GM20431 (cell line): ENCODE measurements around the gene ME1.
"Not testable (repeated sequence)": the region's sequence is repeated elsewhere in the genome, so short reads cannot be mapped to it uniquely, and the experiment has no call there.

ENCODE experiments used
- in situ Hi-C: fragments of 300-500 bp; cut with MseI, MboI; formaldehyde crosslinking; loops from one replicate; pipeline ENCODE4 v1.15.0; 2020; ENCODE audit warnings: low sequenced_read_pairs; ENCODE audit not compliant: unreplicated experiment

The ME1 gene

GRCh38 chr6:83365931-83366330 lies 64.9 kb downstream of the ME1 start:
- in situ Hi-C loops = no loop called here

DNA sequence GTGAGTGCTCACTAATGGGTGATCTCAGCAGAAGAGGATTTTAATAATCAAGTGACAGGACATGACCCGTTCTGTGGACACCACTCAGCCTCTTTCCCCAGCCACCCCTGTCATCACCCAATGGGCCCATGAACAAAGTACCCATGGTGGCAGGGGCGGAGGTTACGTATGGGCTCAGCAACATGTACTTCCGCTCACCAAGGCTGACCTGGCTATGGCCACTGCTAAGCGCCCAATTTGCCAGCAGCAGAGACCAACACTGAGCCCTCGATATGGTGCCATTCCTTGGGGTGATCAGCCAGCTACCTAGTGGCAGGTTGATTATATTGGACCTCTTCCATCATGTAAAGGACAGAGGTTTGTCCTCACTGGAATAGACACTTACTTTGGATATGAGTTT lies 68.5 kb downstream of the ME1 start:
- in situ Hi-C loops = not testable (repeated sequence)

GRCh38 chr6:83359638-83360037 lies 71.2 kb downstream of the ME1 start:
- in situ Hi-C loops = no loop called here

DNA sequence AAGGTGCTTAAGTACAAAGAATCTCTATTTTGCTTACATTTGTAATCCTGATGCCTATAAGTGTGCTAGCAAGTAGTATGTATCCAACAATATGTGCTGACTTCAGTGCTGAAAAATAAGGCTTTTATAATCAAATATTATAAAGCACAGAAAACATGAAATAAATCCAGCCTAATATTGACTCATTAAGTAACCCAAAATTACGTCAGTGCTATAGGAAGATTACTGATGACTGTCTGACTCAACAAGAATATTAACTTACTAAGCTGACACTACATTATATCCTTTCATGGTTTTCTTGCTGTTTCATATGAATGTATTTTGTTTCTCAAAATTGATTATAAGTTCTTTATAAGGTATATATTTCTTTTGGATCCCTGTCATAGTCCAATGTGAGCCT lies 76.1 kb downstream of the ME1 start:
- in situ Hi-C loops = no loop called here

GRCh38 chr6:83352424-83353061 lies 78.3 kb downstream of the ME1 start:
- in situ Hi-C loops = no loop called here

DNA sequence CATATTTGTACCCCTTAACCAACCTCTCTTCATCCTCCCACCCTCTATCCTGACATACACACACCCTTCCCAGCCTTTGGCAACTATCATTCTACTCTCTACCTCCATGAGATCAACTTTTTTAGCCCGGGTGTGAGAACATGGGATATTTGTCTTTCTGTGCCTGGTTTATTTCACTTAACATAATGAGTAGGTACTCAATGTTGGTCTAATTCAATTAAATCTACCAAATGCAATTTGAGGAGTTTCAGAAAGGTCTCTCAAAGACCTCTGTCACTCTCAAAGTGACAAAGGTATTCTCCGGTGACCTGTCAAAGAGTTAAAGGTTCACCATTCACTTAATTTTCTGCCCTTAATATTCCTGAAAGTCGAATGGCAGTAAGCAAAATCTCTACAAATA lies 87.7 kb downstream of the ME1 start:
- in situ Hi-C loops = no loop called here

DNA sequence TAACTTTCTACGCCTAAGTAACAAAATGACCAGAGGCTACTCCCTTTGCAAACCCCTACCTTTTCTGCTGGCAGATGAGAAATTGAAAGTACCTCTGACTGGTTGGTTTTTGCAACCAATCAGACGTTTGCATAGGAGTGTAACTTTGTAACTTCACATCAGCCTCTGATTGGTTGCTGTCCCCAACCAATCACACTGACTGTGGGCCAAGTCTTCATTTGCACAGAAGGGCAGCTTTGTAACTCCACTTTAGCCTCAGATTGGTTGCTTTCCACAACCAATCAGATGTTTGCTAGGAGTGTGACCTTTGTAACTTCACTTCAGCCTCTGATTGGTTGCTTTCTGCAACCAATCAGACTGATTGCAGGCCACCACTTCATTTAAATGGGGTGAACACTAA lies 89.1 kb downstream of the ME1 start:
- in situ Hi-C loops = no loop called here

DNA sequence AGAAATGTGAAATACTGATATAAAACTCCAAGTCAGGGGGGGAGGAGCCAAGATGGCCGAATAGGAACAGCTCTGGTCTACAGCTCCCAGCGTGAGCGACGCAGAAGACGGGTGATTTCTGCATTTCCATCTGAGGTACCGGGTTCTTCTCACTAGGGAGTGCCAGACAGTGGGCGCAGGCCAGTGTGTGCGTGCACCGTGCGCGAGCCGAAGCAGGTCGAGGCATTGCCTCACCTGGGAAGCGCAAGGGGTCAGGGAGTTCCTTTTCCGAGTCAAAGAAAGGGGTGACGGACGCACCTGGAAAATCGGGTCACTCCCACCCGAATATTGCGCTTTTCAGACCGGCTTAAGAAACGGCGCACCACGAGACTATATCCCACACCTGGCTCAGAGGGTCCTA lies 96.9 kb downstream of the ME1 start:
- in situ Hi-C loops = not testable (repeated sequence)

DNA sequence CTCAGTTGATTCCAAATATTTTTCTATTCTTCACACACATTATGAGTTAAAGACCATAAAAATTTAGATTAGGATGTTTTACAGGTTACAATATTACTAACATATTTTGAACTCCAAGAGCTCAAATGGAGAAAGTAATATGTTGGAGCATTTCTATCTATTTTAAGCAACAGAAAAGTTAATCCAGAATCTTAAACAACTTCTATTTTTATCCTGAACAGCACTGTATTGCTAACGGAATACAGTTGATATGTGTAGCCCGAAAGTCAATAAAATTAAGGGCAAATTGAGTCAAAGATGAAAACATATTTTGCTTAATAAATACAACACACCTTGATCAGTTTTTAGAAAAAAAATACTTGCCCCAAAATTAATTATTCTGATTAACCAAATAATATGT lies 97.4 kb downstream of the ME1 start:
- in situ Hi-C loops = no loop called here

- in situ Hi-C loops = no loop called here
These were observed 116.2 kb downstream of the ME1 start for GRCh38 chr6:83314693-83315092.

DNA sequence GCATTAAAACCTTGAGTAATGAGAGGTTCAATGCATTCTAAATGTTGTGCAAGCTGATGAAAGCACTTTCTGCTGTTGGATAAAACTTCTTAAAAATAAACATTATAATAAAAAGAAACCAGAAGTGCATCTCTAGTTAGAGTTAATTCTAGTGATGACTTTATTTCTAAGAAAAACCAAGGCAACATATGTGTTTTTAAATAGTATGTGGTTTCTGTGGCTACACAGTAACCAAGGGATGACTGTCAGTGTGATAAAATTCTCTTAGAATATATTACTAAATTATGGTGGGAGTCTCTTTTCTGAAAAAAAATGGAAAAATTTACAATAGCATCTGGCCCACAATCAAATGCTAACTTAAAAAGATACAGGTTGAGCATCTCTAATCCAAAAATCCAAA lies 117.0 kb downstream of the ME1 start:
- in situ Hi-C loops = no loop called here

GRCh38 chr6:83311231-83311630 lies 119.6 kb downstream of the ME1 start:
- in situ Hi-C loops = no loop called here

DNA sequence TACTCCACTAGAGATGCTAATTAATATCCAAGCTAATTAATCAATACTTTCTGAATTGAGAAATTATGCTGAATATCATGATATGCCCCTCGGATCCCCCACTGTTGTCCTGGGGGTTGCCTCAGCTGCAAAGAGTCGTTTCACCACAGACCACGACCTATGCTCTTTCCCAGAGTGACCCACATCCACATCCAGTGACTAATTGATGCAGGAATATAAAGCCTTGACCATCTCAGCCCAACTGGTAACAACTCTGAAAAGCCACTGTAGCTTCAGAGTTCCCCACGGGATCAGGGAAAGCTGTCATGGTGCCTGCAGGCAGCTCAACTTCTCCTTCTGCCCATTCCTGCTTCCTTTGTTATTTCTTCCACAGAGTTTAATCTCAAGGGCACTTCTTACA lies 120.8 kb downstream of the ME1 start:
- in situ Hi-C loops = no loop called here

- in situ Hi-C loops = no loop called here
These were observed 121.5 kb downstream of the ME1 start for GRCh38 chr6:83309344-83309743.

- in situ Hi-C loops = no loop called here
These were observed 122.0 kb downstream of the ME1 start for GRCh38 chr6:83308833-83309232.

- in situ Hi-C loops = no loop called here
These were observed 123.0 kb downstream of the ME1 start for GRCh38 chr6:83307849-83308248.

DNA sequence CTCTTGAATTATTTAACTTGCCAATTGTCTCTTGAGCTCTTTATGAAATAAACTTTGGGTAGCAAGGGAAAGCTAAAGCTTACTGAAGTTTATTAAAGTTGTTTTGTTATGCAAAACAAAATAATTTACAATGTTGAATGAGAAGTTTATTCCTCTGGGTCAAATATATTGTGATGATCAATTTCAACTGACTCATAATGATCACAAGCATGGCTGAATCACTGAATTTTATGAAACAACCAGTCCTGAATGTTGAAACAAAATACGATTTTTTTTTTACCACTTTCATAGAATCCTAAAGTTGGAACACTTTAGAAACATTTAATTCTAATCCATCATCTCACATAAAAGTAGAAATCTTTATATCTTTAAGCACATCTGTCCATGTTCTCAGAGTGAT lies 127.4 kb downstream of the ME1 start:
- in situ Hi-C loops = no loop called here

- in situ Hi-C loops = no loop called here
These were observed 136.2 kb downstream of the ME1 start for GRCh38 chr6:83294676-83295075.

DNA sequence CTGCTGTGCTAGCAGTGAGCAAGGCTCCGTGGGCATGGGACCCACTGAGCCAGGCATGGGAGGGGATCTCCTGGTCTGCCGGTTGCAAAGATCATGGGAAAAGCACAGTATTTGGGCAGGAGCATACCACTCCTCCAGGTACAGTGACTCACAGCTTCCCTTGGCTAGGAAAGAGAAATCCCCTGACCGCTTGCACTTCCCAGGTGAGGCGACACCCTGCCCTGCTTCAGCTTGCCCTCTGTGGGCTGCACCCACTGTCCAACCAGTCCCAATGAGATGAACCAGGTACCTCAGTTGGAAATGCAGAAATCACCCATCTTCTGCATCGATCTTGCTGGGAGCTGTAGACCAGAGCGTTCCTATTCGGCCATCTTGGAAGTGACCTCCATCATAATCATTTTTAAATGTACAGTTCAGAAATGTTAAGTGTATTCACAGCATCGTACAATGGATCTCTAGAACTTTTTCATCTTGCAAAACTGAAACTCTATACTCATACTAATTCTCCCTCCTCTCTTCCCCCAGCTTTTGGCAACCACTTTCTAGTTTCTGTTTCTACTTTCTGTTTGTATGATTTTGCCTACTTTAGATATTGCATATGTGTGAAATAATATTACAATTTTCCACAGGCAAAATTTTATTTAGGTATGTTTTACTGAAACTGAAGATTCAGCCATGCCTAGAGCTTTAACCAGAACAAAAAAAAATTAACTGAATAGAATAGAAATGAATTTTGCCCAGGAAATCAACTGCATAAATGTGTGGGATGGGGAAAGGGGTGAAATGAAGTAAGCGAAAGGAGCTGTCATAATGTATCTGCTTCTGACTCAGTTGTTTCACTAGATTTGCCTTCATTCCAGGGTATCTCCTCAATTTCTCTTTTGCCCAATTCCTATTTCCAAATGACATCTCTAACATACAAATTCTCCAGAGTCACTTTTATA lies 137.7 kb downstream of the ME1 start:
- in situ Hi-C loops = no loop called here

DNA sequence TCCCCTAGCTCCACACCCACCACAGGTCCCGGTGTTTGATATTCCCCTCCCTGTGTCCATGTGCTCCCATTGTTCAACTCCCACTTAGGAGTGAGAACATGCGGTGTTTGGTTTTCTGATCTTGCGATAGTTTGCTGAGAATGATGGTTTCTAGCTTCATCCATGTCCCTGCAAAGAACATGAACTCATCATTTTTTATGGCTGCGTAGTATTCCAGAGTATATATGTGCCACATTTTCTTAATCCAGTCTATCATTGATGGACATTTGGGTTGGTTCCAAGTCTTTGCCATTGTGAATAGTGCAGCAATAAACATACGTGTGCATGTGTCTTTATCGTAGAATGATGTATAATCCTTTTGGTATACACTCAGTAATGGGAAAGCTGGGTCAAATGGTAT lies 143.6 kb downstream of the ME1 start:
- in situ Hi-C loops = not testable (repeated sequence)

DNA sequence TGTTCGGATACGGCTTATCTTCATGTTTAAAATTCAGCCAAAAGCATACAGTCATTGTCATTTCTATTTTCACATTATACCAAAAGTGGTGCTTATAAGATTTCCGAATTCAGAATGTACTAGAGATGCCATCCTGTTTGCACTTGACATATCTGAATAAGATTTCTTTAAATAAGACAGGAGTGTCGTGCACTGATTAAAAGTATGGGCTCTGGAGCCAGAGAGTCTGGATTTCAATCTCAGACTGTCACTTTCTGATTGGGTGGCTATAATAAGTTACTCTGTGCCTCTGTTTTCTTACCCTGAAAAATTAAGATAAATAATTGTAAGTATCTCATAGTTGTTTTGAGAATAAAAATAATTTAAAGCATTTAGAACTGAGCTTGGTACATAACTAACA lies 144.9 kb downstream of the ME1 start:
- in situ Hi-C loops = no loop called here

DNA sequence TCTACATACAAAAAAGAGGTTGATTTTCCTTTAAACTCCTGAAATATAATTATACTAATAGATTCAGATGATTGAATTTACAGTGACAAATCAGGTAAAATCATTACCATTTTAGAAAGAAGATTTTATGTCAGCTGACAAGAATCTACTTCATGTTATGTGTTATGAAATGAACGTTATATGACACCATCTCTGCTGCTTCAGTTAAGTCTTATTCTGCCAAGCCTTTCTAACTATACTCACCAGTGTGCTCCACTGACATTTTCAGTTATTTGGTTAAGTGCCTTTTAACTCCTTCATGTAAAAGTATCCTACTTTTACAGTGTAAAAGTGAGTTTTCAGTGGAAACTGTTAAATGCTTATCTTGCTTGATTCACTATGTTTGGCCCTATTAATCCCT lies 157.3 kb downstream of the ME1 start:
- in situ Hi-C loops = no loop called here
